CD14-positive monocyte (primary cell): ENCODE measurements around the gene RGCC. TPM values are rescaled to one million over a fixed set of nuclear protein-coding genes. Genes with fewer than 3 reads are reported as not detected.

Experiments used
- DNase-seq, 3 donors: peaks; one replicate each; pipeline ENCODE4 v3.0.0-alpha.2; 2011 to 2022
- H2AFZ ChIP-seq: 2 replicates; pipeline ENCODE4 v1.6.0; 2012; ENCODE audit warnings: mild to moderate bottlenecking, low read depth, low read length, inconsistent platforms; ENCODE audit not compliant: insufficient read depth, poor library complexity, severe bottlenecking
- H3K27ac ChIP-seq, 2 donors: 1 replicate in 1 of 2; 2 replicates in 1 of 2; pipeline ENCODE4 v1.5.1; 2012 to 2013; ENCODE audit warnings: low read length in 2 of 2, control low read depth in 1 of 2, inconsistent platforms in 1 of 2, low read depth in 1 of 2, mild to moderate bottlenecking in 1 of 2
- H3K27me3 ChIP-seq, 2 donors: one replicate each; pipeline versions ENCODE4 v1.6.0 to v1.6.1; 2011 to 2013; ENCODE audit warnings: low read length in 2 of 2; ENCODE audit not compliant: control insufficient read depth in 2 of 2, insufficient read depth in 2 of 2
- H3K36me3 ChIP-seq, 2 donors: replicated peaks in 1 of 2; 1 replicate in 1 of 2; 2 replicates in 1 of 2; pipeline versions ENCODE4 v1.5.1 to v1.6.1; 2012 to 2013; ENCODE audit warnings: low read length in 2 of 2, control low read depth in 1 of 2, inconsistent platforms in 1 of 2, mild to moderate bottlenecking in 1 of 2; ENCODE audit not compliant: insufficient read depth in 2 of 2, control insufficient read depth in 1 of 2
- H3K4me1 ChIP-seq, 2 donors: 1 replicate in 1 of 2; 2 replicates in 1 of 2; pipeline versions ENCODE4 v1.5.1 to v1.6.1; 2012 to 2013; ENCODE audit warnings: low read length in 2 of 2, control low read depth in 1 of 2, inconsistent platforms in 1 of 2, mild to moderate bottlenecking in 1 of 2, moderate library complexity in 1 of 2; ENCODE audit not compliant: insufficient read depth in 2 of 2, control insufficient read depth in 1 of 2
- H3K4me2 ChIP-seq: replicated peaks from 2 replicates; pipeline ENCODE3; 2012; ENCODE audit warnings: low read length, moderate library complexity, mild to moderate bottlenecking; ENCODE audit not compliant: poor library complexity, severe bottlenecking; ENCODE audit errors: extremely low read depth
- H3K4me3 ChIP-seq, 3 experiments: fragments of 200-600 bp in 1 of 3; sonication (generic) in 1 of 3; replicated peaks in 1 of 3; 1 replicate in 2 of 3; 2 replicates in 1 of 3; pipeline ENCODE4 v1.5.1; 2011 to 2013; ENCODE audit warnings: low read length in 3 of 3, mild to moderate bottlenecking in 3 of 3, control low read depth in 2 of 3, low read depth in 2 of 3, inconsistent platforms in 1 of 3, moderate library complexity in 1 of 3
- H3K79me2 ChIP-seq: 2 replicates; pipeline ENCODE4 v1.6.0; 2012; ENCODE audit warnings: mild to moderate bottlenecking, control low read depth, inconsistent platforms, low read length, moderate library complexity; ENCODE audit not compliant: insufficient read depth
- H3K9ac ChIP-seq: 2 replicates; pipeline ENCODE4 v1.6.0; 2017; ENCODE audit warnings: low read length, mild to moderate bottlenecking; ENCODE audit not compliant: insufficient read depth, poor library complexity, severe bottlenecking
- H3K9me3 ChIP-seq, 2 donors: replicated peaks in 1 of 2; 1 replicate in 1 of 2; 2 replicates in 1 of 2; pipeline versions ENCODE4 v1.5.1 to v1.6.1; 2012 to 2013; ENCODE audit warnings: low read length in 2 of 2, control low read depth in 1 of 2; ENCODE audit not compliant: control insufficient read depth in 1 of 2, insufficient read depth in 1 of 2
- H4K20me1 ChIP-seq: 2 replicates; pipeline ENCODE4 v1.6.0; 2012; ENCODE audit warnings: mild to moderate bottlenecking, low read length, control low read depth, moderate library complexity; ENCODE audit not compliant: insufficient read depth
- H3K27ac Mint-ChIP-seq, 7 donors: one replicate each; pipeline ENCODE4 v1.8.0; 2020; ENCODE audit warnings: mild to moderate bottlenecking in 7 of 7, mixed read lengths in 7 of 7, moderate library complexity in 6 of 7, inconsistent platforms in 2 of 7
- H3K27me3 Mint-ChIP-seq, 3 donors: one replicate each; pipeline ENCODE4 v1.8.0; 2021 to 2022; ENCODE audit warnings: low read depth in 3 of 3, mild to moderate bottlenecking in 3 of 3, mixed read lengths in 3 of 3, moderate library complexity in 3 of 3, inconsistent platforms in 1 of 3
- H3K36me3 Mint-ChIP-seq, 2 donors: one replicate each; pipeline ENCODE4 v1.8.0; 2020; ENCODE audit warnings: mixed read lengths in 2 of 2, inconsistent platforms in 1 of 2, mild to moderate bottlenecking in 1 of 2
- H3K4me1 Mint-ChIP-seq: one replicate; pipeline ENCODE4 v1.8.0; 2020; ENCODE audit warnings: mild to moderate bottlenecking, mixed read lengths
- H3K4me3 Mint-ChIP-seq, 2 donors: one replicate each; pipeline ENCODE4 v1.8.0; 2020; ENCODE audit warnings: mild to moderate bottlenecking in 2 of 2, mixed read lengths in 2 of 2, moderate library complexity in 1 of 2
- H3K9me3 Mint-ChIP-seq, 7 donors: one replicate each; pipeline ENCODE4 v1.8.0; 2020 to 2022; ENCODE audit warnings: mixed read lengths in 7 of 7, mild to moderate bottlenecking in 6 of 7, moderate library complexity in 6 of 7, inconsistent platforms in 2 of 7
- CTCF ChIP-seq: fragments of 200-600 bp; IDR thresholded peaks from one replicate; pipeline ENCODE4 v1.8.0; 2022; ENCODE audit warnings: antibody characterized with exemption, mild to moderate bottlenecking
- WGBS: methylation state at CpG from one replicate; pipeline ENCODE4 v1.1.5; 2013; ENCODE audit warnings: missing lambda C conversion rate; ENCODE audit not compliant: insufficient coverage; 5-methylcytosine and 5-hydroxymethylcytosine counted together
- intact Hi-C, 2 donors: fragments of 100-400 bp; cut with micrococcal nuclease; formaldehyde crosslinking; loops; one replicate each; pipeline versions ENCODE4 v1.15.0 to v1.15.1; 2023
- polyA plus RNA-seq, 3 donors: library from polyadenylated mRNA; depleted of rRNA in 1 of 3; unstranded in 2 of 3; stranded (reverse) in 1 of 3; fragments of 300-500 nt in 2 of 3; fragments of >200 nt in 1 of 3; fragmentation: Illumina TruSeq in 2 of 3; gene quantifications; 1 replicate in 2 of 3; 2 replicates in 1 of 3; pipeline ENCODE4 v1.2.3, GENCODE V29; 2012 to 2021

RGCC gene
- polyA plus RNA-seq, 3 donors = 4.3 to 49.5 (median 26.0) TPM

GRCh38 chr13:41426047-41426446 lies 31.3 kb upstream of the RGCC start:
- 92% methylated on average over 2 of the region's 22 CpGs for WGBS
- H3K36me3 Mint-ChIP-seq = no peaks in the 10 kb centered on the region
- H3K4me3 Mint-ChIP-seq = no peak overlapping the region
- Histone ChIP-seq H3K27ac (no peak overlapping the region), H3K9ac (no peak overlapping the region), H3K79me2 (no peaks in the 10 kb centered on the region), H3K27me3 (no peaks in the 10 kb centered on the region), H3K36me3 (no peaks in the 10 kb centered on the region), H4K20me1 (no peaks in the 10 kb centered on the region), H3K4me3 (no peak overlapping the region), H3K9me3 (peaks cover 19 to 23% of the 10 kb centered on the region in 2 donors), H3K4me1 (peaks cover 0 to 3% of the 10 kb centered on the region in 2 donors), H2AFZ (no peak overlapping the region), H3K4me2 (no peak overlapping the region)
- H3K4me1 Mint-ChIP-seq = peaks cover 7% of the 10 kb centered on the region
- intact Hi-C loops = no loop called here
- H3K27me3 Mint-ChIP-seq = peaks cover 0 to 10% (median 10%) of the 10 kb centered on the region in 3 donors
- no peak overlapping the region for H3K27ac Mint-ChIP-seq
- H3K9me3 Mint-ChIP-seq = peaks cover 5 to 28% (median 16%) of the 10 kb centered on the region in 7 donors
- no peak for DNase-seq
- TF ChIP-seq CTCF = no peak

GRCh38 chr13:41427666-41428065 lies 29.7 kb upstream of the RGCC start:
- Histone ChIP-seq H3K27me3 (no peaks in the 10 kb centered on the region), H3K4me2 (no peak overlapping the region), H3K9me3 (peaks cover 19 to 23% of the 10 kb centered on the region in 2 donors), H2AFZ (no peak overlapping the region), H3K36me3 (no peaks in the 10 kb centered on the region), H3K79me2 (no peaks in the 10 kb centered on the region), H3K4me1 (peaks cover 0 to 3% of the 10 kb centered on the region in 2 donors), H4K20me1 (no peaks in the 10 kb centered on the region), H3K4me3 (no peak overlapping the region), H3K27ac (no peak overlapping the region), H3K9ac (peak overlapping the region; percentile 4)
- Mint-ChIP-seq H3K4me3 (peak overlapping the region; percentile 47 to 58), H3K27me3 (peaks cover 0 to 11% (median 10%) of the 10 kb centered on the region in 3 donors), H3K36me3 (no peaks in the 10 kb centered on the region), H3K9me3 (peaks cover 4 to 29% (median 16%) of the 10 kb centered on the region in 7 donors), H3K4me1 (peaks cover 7% of the 10 kb centered on the region), H3K27ac (peak overlapping the region in 1 of 7 donors; percentile 16)
- intact Hi-C loops = no loop called here
- no peak for TF ChIP-seq CTCF
- no CpG with 5 or more reads among the region's 17 CpGs for WGBS
- DNase-seq = no peak
